ENCODE measurements around the gene STK10.

DNA sequence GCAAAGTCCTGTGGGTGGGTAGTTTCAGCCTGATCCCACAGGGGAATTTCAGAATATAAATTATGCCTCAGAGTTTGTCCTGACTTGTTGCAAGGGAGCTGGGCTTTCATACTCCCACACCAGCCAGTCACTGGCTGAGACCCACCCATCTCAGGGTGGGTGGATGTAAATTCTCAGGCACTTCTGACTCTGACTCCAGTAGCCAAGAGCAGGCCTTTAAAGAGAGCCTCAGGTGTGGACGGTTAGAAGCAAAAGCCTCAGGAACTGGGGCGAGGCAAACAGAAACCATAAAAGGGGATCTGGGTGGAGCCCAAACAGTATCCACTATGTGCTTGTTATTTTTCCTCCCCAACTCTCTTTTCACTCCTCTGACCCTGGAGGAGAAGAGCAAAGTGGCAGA, 153.0 kb downstream of the STK10 start:
- TF ChIP-seq EZH2phosphoT487 (IDR thresholded peaks at IDR 0.05; ENCODE audit: insufficient read depth, low read depth) (no peak), EZH2 (IDR thresholded peaks at IDR 0.05; ENCODE audit: insufficient read depth, poor library complexity, severe bottlenecking) (no peak)
